A549 (cell line): ENCODE measurements around the gene SLC16A13. TPM values are rescaled to one million over a fixed set of nuclear protein-coding genes. Genes with fewer than 3 reads are reported as not detected.
A peak's percentile ranks its signal among the peaks of the same experiment; 100 is the strongest.
"Not testable (repeated sequence)": the region's sequence is repeated elsewhere in the genome, so short reads cannot be mapped to it uniquely, and the experiment has no call there.

Experiments used
- ATAC-seq, 2 experiments: fragments of 200-7000 bp in 1 of 2; fragments of >200 bp in 1 of 2; cut with Nextera tagmentation in 1 of 2; cut with Tn5 transposase in 1 of 2; 3 replicates each; pipeline versions ENCODE4 v1.8.0 to v1.9.1; 2018 to 2020; ENCODE audit warnings: mild to moderate bottlenecking in 1 of 2, moderate library complexity in 1 of 2
- CTCF ChIA-PET: fragments of 300-600 bp; sonication (Branson Sonifier 250); formaldehyde crosslinking; extraction: SDS; loops from one replicate; lab custom pipeline; 2021; ENCODE audit warnings: antibody characterized with exemption, inconsistent platforms; lab: Yijun Ruan, JAX
- POLR2A ChIA-PET: fragments of 350-600 bp; formaldehyde crosslinking; extraction: SDS; loops from one replicate; lab custom pipeline; 2021; ENCODE audit warnings: antibody characterized with exemption, inconsistent platforms; lab: Yijun Ruan, JAX
- DNase-seq, 2 experiments: peaks; one replicate each; pipeline versions ENCODE4 v3.0.0 to v3.0.0-alpha.2; 2011 to 2016; ENCODE audit warnings: low read depth in 1 of 2, low spot score in 1 of 2
- FAIRE-seq: peaks from 2 replicates; lab custom pipeline; 2011; peaks lifted over from hg19 to GRCh38; lab: Jason Lieb, UNC
- H3K27ac ChIP-seq, 2 experiments: fragments of >200 bp; sonication (Bioruptor Twin); formaldehyde crosslinking; 3 replicates each; pipeline ENCODE4 v1.5.1; 2016 to 2017
- H3K4me1 ChIP-seq: fragments of >200 bp; sonication (Bioruptor Twin); formaldehyde crosslinking; 3 replicates; pipeline ENCODE4 v1.6.1; 2016
- H3K4me2 ChIP-seq: fragments of >200 bp; sonication (Bioruptor Twin); formaldehyde crosslinking; 3 replicates; pipeline ENCODE4 v1.6.1; 2016
- H3K4me3 ChIP-seq: fragments of >200 bp; sonication (Bioruptor Twin); formaldehyde crosslinking; 3 replicates; pipeline ENCODE4 v1.5.1; 2016
- H3K9me3 ChIP-seq: fragments of >200 bp; sonication (Bioruptor Twin); formaldehyde crosslinking; 3 replicates; pipeline ENCODE4 v1.6.1; 2016
- CEBPB ChIP-seq, 2 experiments: fragments of >200 bp in 1 of 2; sonication (Bioruptor Twin) in 1 of 2; formaldehyde crosslinking in 1 of 2; IDR thresholded peaks; 2 replicates each; pipeline ENCODE4 v1.6.1; 2012 to 2016
- MAFK ChIP-seq: fragments of 450-650 bp; IDR thresholded peaks from 2 replicates; pipeline ENCODE4 v1.6.1; 2014; ENCODE audit not compliant: partially characterized antibody
- REST ChIP-seq: fragments of 200-600 bp; sonication (generic); IDR thresholded peaks from 2 replicates; pipeline ENCODE4 v1.6.1; 2016; ENCODE audit warnings: antibody characterized with exemption, mild to moderate bottlenecking, moderate library complexity
- RFX5 ChIP-seq: fragments of 450-650 bp; IDR thresholded peaks from 2 replicates; pipeline ENCODE4 v1.7.1; 2014; ENCODE audit warnings: antibody characterized with exemption, mild to moderate bottlenecking, moderate library complexity
- ZNF302 ChIP-seq: fragments of 250-450 bp; sonication (Bioruptor Pico); IDR thresholded peaks from 2 replicates; pipeline ENCODE4 v1.9.0; 2021; ENCODE audit warnings: inconsistent platforms, mild to moderate bottlenecking, moderate library complexity
- WGBS: methylation state at CpG from one replicate; pipeline ENCODE4 v1.1.6; 2017; ENCODE audit errors: missing lambda C conversion rate; 5-methylcytosine and 5-hydroxymethylcytosine counted together
- polyA plus RNA-seq, 4 experiments: library from polyadenylated mRNA; depleted of rRNA in 3 of 4; stranded (reverse); fragments of >200 nt; fragmentation: RNase III in 1 of 4; extraction: RNeasy Plus Mini Kit Qiagen cat#74134 plus additional on column Dnase treatment in 1 of 4; gene quantifications; 2 replicates in 3 of 4; 3 replicates in 1 of 4; pipeline ENCODE4 v1.2.3, GENCODE V29; 2011 to 2017
- small RNA-seq, 6 experiments: library from RNA; depleted of rRNA; stranded (forward); fragments of <200 nt; gene quantifications; one replicate each; pipeline ENCODE3, GENCODE V24; 2012

SLC16A13 gene
- polyA plus RNA-seq, 2 of the 4 experiments (the other 2 are of a cell fraction): 8.0 to 10.9 TPM

- Histone ChIP-seq H3K9me3 (no peaks in the 10 kb centered on the region), H3K4me2 (no peak overlapping the region), H3K4me1 (peaks cover 14% of the 10 kb centered on the region)
- peak; percentile 36 for FAIRE-seq
- CTCF ChIA-PET: interaction anchor here (0.6 to 1.6 kb wide), 4 partner anchors 9 to 53 kb away, joined by 3 to 7 read pairs (median 3); no protein-coding TSS in a partner anchor
- no peak for ATAC-seq
- POLR2A ChIA-PET: no interaction called here
- no peak for DNase-seq
- TF ChIP-seq RFX5 (no peak), CEBPB (IDR thresholded peaks at IDR 0.05) (no peak), REST (no peak), MAFK (peak; percentile 84)
- TF ChIP-seq, all 56 proteins: peak for 1
- WGBS: 64% methylated on average over 7 of the region's 7 CpGs
- Histone ChIP-seq H3K4me3 (no peak overlapping the region), H3K27ac (no peak overlapping the region)
Observed at GRCh38 chr17:7084088-7084487, 48.3 kb downstream of the SLC16A13 start.

GRCh38 chr17:7088442-7088841 lies 52.6 kb downstream of the SLC16A13 start:
- not testable (repeated sequence) for FAIRE-seq
- ATAC-seq: peak in 1 of 2 experiments; percentile 21; a peak in 1 of 6 replicates

GRCh38 chr17:7089570-7089969 lies 53.8 kb downstream of the SLC16A13 start:
- H3K9me3 ChIP-seq, ATAC-seq, H3K4me2 ChIP-seq, FAIRE-seq, H3K4me3 ChIP-seq, POLR2A ChIA-PET, DNase-seq: not testable (repeated sequence)
- Histone ChIP-seq H3K4me1 (peaks cover 14% of the 10 kb centered on the region), H3K27ac (0 out of 6 replicates have a peak overlapping the region, but pooled peaks of 1 of the 2 experiments have one; percentile 13)
- WGBS: 84% methylated on average over 6 of the region's 6 CpGs
- CTCF ChIA-PET: interaction anchor here (1.3 kb wide), 1 partner anchor 47 kb away, joined by 3 read pairs; no protein-coding TSS in a partner anchor

More at GRCh38 chr17:7088442-7088841, 52.6 kb downstream of the SLC16A13 start:
- Histone ChIP-seq H3K4me2 (peak overlapping the region; percentile 39), H3K4me1 (peaks cover 14% of the 10 kb centered on the region), H3K27ac (peak overlapping the region; percentile 30 to 68)
- POLR2A ChIA-PET, H3K4me3 ChIP-seq, H3K9me3 ChIP-seq: not testable (repeated sequence)
- CTCF ChIA-PET: interaction anchor here (1.2 to 1.4 kb wide), 2 partner anchors 10 to 89 kb away, joined by 4 to 5 read pairs; no protein-coding TSS in a partner anchor
- 0 out of 2 replicates have a peak, but pooled peaks have one; percentile 3 for TF ChIP-seq ZNF302
- 29% methylated on average over 4 of the region's 4 CpGs for WGBS
- DNase-seq: peak in 1 of 2 experiments; percentile 40

Small RNAs within 50 kb of the gene (small RNA-seq; reads per million reads assigned to genes)
- 0 reads per million in 6 experiments for gene AC120057.1

Other genes starting within 250 kb of the SLC16A13 start
- gene TEKT1, start 204.3 kb upstream of the SLC16A13 start, polyA plus RNA-seq (2011; rRNA removed): not detected in 2 replicates
- gene TEKT1, start 204.3 kb upstream of the SLC16A13 start, polyA plus RNA-seq (2017; fragmentation: RNase III; extraction: RNeasy Plus Mini Kit Qiagen cat#74134 plus additional on column Dnase treatment): not detected in 3 replicates
- gene ALOX12, start 40.0 kb upstream of the SLC16A13 start, polyA plus RNA-seq (2011; rRNA removed): not detected in 2 replicates
- not detected in 3 replicates for gene ALOX12, start 40.0 kb upstream of the SLC16A13 start, polyA plus RNA-seq (2017; fragmentation: RNase III; extraction: RNeasy Plus Mini Kit Qiagen cat#74134 plus additional on column Dnase treatment)
- gene RNASEK, start 23.4 kb upstream of the SLC16A13 start, polyA plus RNA-seq (2011; rRNA removed): 185 and 210 TPM in 2 replicates
- 388 to 426 TPM (median 424 TPM) in 3 replicates for gene RNASEK, start 23.4 kb upstream of the SLC16A13 start, polyA plus RNA-seq (2017; fragmentation: RNase III; extraction: RNeasy Plus Mini Kit Qiagen cat#74134 plus additional on column Dnase treatment)
- gene BCL6B, start 13.0 kb upstream of the SLC16A13 start, polyA plus RNA-seq (2011; rRNA removed): 0.16 TPM in 1 of 2 replicates, not detected in the other
- gene BCL6B, start 13.0 kb upstream of the SLC16A13 start, polyA plus RNA-seq (2017; fragmentation: RNase III; extraction: RNeasy Plus Mini Kit Qiagen cat#74134 plus additional on column Dnase treatment): 0.03 to 0.04 TPM in 2 of 3 replicates, not detected in the other
- gene SLC16A11, start 8.1 kb downstream of the SLC16A13 start, polyA plus RNA-seq (2011; rRNA removed): not detected in 2 replicates
- not detected in 3 replicates for gene SLC16A11, start 8.1 kb downstream of the SLC16A13 start, polyA plus RNA-seq (2017; fragmentation: RNase III; extraction: RNeasy Plus Mini Kit Qiagen cat#74134 plus additional on column Dnase treatment)
- not detected in 2 replicates for gene CLEC10A, start 44.2 kb downstream of the SLC16A13 start, polyA plus RNA-seq (2011; rRNA removed)
- not detected in 3 replicates for gene CLEC10A, start 44.2 kb downstream of the SLC16A13 start, polyA plus RNA-seq (2017; fragmentation: RNase III; extraction: RNeasy Plus Mini Kit Qiagen cat#74134 plus additional on column Dnase treatment)
- gene ASGR2, start 78.8 kb downstream of the SLC16A13 start, polyA plus RNA-seq (2011; rRNA removed): 0.25 and 0.34 TPM in 2 replicates
- gene ASGR2, start 78.8 kb downstream of the SLC16A13 start, polyA plus RNA-seq (2017; fragmentation: RNase III; extraction: RNeasy Plus Mini Kit Qiagen cat#74134 plus additional on column Dnase treatment): 0.06 TPM in 1 of 3 replicates, not detected in the others
- 2.6 and 3.4 TPM in 2 replicates for gene ASGR1, start 143.4 kb downstream of the SLC16A13 start, polyA plus RNA-seq (2011; rRNA removed)
- 1.0 to 1.6 TPM (median 1.6 TPM) in 3 replicates for gene ASGR1, start 143.4 kb downstream of the SLC16A13 start, polyA plus RNA-seq (2017; fragmentation: RNase III; extraction: RNeasy Plus Mini Kit Qiagen cat#74134 plus additional on column Dnase treatment)
- 8.3 and 9.2 TPM in 2 replicates for gene DLG4, start 183.8 kb downstream of the SLC16A13 start, polyA plus RNA-seq (2011; rRNA removed)
- gene DLG4, start 183.8 kb downstream of the SLC16A13 start, polyA plus RNA-seq (2017; fragmentation: RNase III; extraction: RNeasy Plus Mini Kit Qiagen cat#74134 plus additional on column Dnase treatment): 16.1 to 22.6 TPM (median 21.3 TPM) in 3 replicates
- 238 and 288 TPM in 2 replicates for gene ACADVL, start 183.9 kb downstream of the SLC16A13 start, polyA plus RNA-seq (2011; rRNA removed)
- 392 to 429 TPM (median 425 TPM) in 3 replicates for gene ACADVL, start 183.9 kb downstream of the SLC16A13 start, polyA plus RNA-seq (2017; fragmentation: RNase III; extraction: RNeasy Plus Mini Kit Qiagen cat#74134 plus additional on column Dnase treatment)
- gene DVL2, start 198.5 kb downstream of the SLC16A13 start, polyA plus RNA-seq (2011; rRNA removed): 5.7 and 9.6 TPM in 2 replicates
- gene DVL2, start 198.5 kb downstream of the SLC16A13 start, polyA plus RNA-seq (2017; fragmentation: RNase III; extraction: RNeasy Plus Mini Kit Qiagen cat#74134 plus additional on column Dnase treatment): 30.7 to 40.4 TPM (median 37.7 TPM) in 3 replicates
- 52.1 and 61.2 TPM in 2 replicates for gene PHF23, start 203.4 kb downstream of the SLC16A13 start, polyA plus RNA-seq (2011; rRNA removed)
- 70.9 to 80.2 TPM (median 79.1 TPM) in 3 replicates for gene PHF23, start 203.4 kb downstream of the SLC16A13 start, polyA plus RNA-seq (2017; fragmentation: RNase III; extraction: RNeasy Plus Mini Kit Qiagen cat#74134 plus additional on column Dnase treatment)
- gene GABARAP, start 206.4 kb downstream of the SLC16A13 start, polyA plus RNA-seq (2011; rRNA removed): 399 and 502 TPM in 2 replicates
- gene GABARAP, start 206.4 kb downstream of the SLC16A13 start, polyA plus RNA-seq (2017; fragmentation: RNase III; extraction: RNeasy Plus Mini Kit Qiagen cat#74134 plus additional on column Dnase treatment): 431 to 510 TPM (median 504 TPM) in 3 replicates
- 161 and 251 TPM in 2 replicates for gene CTDNEP1, start 215.7 kb downstream of the SLC16A13 start, polyA plus RNA-seq (2011; rRNA removed)
- 145 to 151 TPM (median 147 TPM) in 3 replicates for gene CTDNEP1, start 215.7 kb downstream of the SLC16A13 start, polyA plus RNA-seq (2017; fragmentation: RNase III; extraction: RNeasy Plus Mini Kit Qiagen cat#74134 plus additional on column Dnase treatment)
- 114 and 133 TPM in 2 replicates for gene ELP5, start 216.2 kb downstream of the SLC16A13 start, polyA plus RNA-seq (2011; rRNA removed)
- gene ELP5, start 216.2 kb downstream of the SLC16A13 start, polyA plus RNA-seq (2017; fragmentation: RNase III; extraction: RNeasy Plus Mini Kit Qiagen cat#74134 plus additional on column Dnase treatment): 89.2 to 97.3 TPM (median 92.1 TPM) in 3 replicates
- 4.2 and 4.6 TPM in 2 replicates for gene CLDN7, start 226.5 kb downstream of the SLC16A13 start, polyA plus RNA-seq (2011; rRNA removed)
- 0.59 to 0.97 TPM (median 0.59 TPM) in 3 replicates for gene CLDN7, start 226.5 kb downstream of the SLC16A13 start, polyA plus RNA-seq (2017; fragmentation: RNase III; extraction: RNeasy Plus Mini Kit Qiagen cat#74134 plus additional on column Dnase treatment)
- gene SLC2A4, start 245.7 kb downstream of the SLC16A13 start, polyA plus RNA-seq (2011; rRNA removed): 0.16 TPM in 2 replicates
- 0.17 to 0.18 TPM (median 0.17 TPM) in 3 replicates for gene SLC2A4, start 245.7 kb downstream of the SLC16A13 start, polyA plus RNA-seq (2017; fragmentation: RNase III; extraction: RNeasy Plus Mini Kit Qiagen cat#74134 plus additional on column Dnase treatment)